ENCODE measurements around the gene MRPL23.

Gene MRPL23

DNA sequence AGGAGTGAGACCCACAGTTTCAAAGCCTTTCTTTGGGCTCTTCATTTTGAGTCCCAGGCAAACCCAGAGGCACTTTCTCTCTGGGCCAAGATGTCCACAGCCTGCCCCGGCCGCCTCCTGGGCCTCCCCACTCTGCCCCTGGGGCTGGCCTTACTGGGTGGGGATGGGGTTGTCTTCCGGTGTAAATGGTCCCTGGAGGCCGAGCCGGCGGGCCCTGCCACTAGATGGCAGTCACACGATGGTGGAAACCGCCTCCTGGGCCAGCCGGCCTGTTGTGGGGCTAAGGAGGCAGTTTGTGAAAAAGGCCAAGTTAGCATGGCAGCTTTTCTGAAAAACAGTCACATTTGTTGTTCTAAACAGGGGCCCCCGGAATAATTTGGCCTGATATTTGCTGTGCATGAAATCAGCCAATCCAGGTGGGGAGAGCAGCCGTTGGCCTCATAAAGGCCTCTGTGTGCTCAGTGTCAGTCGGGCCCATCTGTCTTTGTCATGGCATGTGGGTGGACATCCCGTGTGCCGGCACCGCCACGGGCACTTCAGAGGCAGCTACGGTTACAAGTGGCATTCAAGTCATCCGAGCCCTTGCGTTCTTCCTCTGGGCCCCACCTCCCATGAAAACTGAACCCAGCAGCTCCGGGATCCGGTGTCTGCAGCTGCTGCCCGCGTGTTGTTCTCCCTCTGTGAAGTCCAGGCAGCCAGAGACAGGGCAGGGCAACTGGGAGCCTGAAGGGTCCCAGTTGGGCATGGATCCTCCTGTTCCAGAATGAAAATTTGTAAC lies 6.5 kb downstream of the MRPL23 start:
- no peak for DNase-seq (ENCODE audit: low read depth in 2 of 2)

DNA sequence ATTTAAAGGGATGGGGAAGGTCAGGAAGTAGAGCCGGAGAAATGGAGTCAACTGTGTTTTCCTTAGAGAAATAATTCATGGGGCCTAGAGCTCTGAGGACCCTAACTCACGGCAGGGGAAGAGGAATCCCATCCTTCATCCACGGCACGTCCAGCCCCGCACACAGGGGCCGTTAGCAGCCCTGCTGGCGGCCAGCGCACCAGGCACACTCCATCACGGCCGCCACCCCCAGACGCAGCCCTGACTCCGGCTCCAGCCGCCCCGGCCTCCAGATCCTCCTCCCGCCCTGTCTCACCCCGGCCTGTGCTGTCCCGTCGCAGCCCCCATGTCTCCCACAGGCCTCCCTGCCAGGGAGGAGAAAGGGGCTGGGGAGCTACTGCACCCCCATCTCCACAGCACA lies 11.2 kb downstream of the MRPL23 start:
- DNase-seq (ENCODE audit: low read depth in 2 of 2) = no peak

DNA sequence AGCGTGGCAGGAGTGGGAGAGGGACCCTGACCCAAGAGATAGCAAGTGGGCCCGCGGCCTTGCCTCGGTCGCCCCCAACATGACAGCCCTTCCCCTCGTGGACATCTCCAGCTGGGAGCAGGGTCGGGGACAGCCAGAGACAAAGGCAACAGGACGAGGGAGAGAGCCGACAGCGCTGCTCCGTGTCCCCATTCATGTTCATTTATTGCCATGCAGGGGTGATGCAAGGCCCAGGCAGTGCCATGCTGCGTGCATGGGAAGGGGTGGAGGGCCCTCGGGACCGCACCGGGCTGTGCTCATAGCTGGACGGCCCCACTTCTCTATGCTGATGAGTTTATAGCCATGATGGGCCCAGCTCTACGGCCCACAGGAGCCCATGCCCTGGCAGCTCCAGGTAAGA lies 12.7 kb downstream of the MRPL23 start:
- DNase-seq (ENCODE audit: low read depth in 2 of 2) = no peak

DNA sequence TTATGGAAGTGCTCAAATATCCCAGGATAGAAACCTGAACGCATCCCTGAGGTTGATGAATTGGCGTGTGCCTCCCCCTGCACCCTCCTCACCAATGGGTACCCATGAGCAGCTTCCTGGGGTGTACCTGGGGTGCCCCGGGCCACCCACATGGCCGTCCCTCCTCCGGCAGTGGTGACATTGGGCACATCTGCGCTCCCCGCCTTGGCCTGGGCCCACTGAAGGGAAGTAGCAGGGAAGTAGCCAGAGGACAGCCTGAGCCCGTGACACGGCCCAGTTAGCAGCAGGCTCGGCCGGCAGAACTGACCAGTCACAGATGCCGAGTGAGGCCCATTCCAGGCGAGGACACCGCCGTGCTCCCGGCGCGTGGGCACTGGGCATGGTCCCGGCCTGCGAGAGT lies 16.7 kb downstream of the MRPL23 start:
- no peak for DNase-seq (ENCODE audit: low read depth in 2 of 2)

DNA sequence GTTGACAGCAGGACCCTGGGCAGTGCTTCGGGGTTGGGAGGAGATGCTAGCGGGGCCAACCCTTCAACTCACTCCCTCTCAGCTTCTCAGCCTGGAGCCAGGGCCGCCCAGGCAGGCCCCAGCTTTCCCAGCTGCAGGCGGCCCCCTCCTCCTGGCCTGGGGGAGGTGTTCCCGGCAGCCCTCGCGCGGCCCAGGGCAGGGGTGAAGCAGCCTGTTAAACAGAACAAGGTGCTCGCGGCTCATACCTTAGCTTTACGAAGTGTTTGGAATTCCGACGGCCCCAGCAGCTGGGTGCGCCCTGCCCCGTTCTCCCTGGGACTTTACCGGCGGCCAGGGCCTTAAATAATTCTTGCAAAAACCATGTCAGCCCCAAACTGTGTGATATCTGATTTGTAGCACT lies 17.2 kb downstream of the MRPL23 start:
- DNase-seq (ENCODE audit: low read depth in 2 of 2) = no peak

DNA sequence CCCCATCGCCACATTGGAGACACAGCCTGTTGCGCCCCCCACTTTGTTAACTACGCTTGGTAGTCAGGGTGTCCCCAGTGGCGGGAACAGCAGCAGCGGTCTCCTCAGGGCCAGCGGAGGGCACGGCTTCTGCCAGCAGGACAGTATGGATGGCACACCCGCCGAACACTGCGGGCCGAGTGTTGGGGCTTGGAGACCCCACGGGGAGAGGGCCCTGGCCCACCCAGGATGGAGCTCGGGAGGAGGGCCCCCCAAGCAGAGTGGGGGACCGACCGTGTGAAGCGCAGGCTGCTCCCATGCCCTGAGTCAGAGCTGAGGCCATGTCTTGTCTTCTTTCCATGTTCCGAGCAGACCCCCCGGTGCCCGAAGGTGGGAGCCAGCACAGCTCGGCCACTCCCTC lies 17.8 kb downstream of the MRPL23 start:
- no peak for DNase-seq (ENCODE audit: low read depth in 2 of 2)

DNA sequence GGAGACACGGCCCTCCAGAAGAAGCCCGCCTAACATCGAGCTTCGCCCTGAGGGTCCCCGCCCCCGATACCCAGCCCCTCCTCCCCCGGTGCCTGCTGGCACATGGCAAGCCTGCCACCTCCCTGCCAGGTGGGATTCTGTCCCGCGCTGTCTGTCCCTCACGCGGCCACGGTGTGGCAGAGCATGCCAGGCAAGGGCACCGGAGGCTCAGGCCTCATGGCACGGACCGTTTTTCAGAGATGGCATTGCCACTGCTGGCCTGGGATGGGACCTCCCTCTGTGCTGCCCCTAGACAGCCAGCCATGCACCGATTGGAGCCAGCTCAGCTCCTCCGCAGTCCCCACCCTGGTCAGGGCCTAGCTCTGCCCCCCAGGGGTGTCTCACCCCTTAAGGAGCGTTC lies 19.4 kb downstream of the MRPL23 start:
- DNase-seq (ENCODE audit: low read depth in 2 of 2) = no peak

DNA sequence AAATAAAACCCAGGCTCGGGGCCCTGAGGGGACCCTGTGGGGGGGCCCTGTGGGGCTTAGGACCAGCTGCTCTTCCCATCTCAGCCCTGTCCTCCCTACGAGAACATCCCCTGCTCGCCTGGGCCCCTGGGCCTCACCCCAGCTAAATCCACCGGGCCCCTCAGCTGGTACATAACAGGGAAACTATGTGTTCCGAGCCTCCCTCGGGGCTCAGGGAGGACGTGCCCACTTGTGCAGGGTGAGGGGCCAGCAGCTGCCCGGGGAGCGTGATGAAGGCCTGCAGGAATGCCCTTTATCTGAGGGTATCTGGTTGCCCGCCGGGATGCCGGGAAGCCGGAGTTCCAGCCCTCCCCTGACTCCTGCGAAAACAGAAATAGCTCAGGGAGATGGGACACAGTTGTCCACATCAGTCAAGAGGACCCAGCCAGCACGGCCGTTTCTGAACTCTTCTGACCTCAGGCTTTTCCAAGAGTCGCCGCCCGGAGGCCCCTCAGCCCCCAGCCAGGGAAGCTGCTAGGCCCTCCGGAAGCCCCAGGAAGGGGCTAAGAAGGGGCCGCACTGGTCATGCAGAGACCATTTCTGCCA lies 20.6 kb downstream of the MRPL23 start:
- DNase-seq (ENCODE audit: low read depth in 2 of 2) = no peak

DNA sequence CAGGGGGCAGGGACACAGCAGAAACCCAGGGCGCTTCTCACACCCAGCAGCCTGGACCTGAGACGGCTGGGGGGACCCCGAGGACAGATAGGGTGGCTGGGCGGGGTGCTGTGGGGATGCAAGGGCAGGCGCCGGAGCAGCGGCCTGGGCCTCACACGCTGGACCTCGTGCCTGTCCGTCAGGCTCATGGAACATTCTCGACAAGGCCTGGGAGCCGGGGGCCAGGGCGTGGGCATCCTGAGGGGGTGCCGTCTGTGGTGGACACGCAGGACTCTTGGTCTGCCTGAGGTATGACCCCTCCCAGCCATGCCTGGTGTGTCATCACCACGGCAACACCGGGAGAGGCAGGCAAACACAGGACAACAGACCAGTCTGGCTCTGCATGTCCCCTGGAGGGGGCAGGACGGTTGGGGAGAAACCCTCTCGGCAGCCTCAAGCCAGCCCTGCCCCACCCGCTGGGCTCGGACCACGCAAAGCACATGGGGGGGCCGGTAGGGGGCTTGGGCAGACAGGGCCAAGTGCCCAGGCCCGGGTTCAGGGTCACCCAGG lies 21.4 kb downstream of the MRPL23 start:
- no peak for DNase-seq (ENCODE audit: low read depth in 2 of 2)

DNA sequence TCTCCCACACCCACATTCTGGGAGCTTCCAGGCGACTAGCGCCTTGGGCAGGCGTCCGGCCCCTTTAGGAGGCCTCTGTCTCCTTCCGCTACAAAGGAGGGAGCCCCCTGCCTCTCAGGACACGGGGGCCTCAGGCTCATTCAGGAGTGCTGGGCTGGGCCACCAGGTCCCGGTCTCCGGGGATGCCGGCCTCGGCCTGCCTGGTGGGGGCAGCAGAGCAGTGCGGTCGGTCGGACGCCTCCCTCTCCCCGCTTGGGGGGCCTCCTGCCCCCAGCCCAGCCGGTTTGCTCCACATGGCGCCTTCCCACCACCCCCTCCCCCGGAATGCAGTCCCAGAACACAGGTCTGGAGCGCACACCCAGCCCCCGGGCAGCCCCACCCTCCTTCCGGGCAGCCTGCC lies 21.9 kb downstream of the MRPL23 start:
- DNase-seq (ENCODE audit: low read depth in 2 of 2) = no peak

DNA sequence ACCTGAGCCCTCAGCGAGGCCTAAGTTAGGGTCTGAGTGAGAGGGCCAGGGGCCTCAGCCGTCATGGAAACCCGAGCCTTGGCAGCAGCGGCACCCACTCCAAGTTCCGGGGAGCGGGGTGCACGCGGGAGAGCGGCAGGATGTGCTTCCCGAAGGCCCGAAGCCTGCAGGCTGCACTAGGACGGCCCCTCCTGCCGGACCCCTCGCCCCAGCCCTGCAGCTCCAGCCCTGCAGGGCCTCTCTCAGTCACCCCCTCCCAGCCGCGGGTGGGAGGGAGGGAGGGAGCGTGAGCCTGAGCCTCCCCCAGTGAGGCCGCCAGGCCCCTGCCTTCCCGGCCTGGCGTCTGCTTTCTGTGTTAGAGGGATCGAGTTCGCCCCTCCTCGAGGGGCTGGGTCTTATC lies 22.6 kb downstream of the MRPL23 start:
- DNase-seq (ENCODE audit: low read depth in 2 of 2) = no peak

DNA sequence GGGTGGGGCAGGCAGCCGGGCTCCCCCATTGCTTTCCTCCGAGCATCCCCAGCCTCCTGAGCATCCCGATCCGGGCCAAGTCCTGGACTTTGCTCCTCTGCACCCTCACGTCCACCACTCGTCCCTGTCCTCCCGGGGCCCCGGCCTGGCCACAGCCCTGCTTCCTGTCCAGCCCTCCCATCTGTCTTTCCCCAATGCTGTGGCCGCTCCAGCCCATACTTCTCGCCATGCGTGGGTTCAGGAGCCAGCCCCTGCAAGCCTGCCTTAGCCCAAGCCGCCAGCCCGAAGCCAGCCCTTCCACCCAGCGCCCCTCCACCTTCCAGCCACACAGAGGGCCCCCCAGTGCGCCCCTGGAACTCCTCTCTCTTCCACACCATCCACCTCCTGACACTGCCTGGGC lies 23.8 kb downstream of the MRPL23 start:
- DNase-seq (ENCODE audit: low read depth in 2 of 2) = no peak

DNA sequence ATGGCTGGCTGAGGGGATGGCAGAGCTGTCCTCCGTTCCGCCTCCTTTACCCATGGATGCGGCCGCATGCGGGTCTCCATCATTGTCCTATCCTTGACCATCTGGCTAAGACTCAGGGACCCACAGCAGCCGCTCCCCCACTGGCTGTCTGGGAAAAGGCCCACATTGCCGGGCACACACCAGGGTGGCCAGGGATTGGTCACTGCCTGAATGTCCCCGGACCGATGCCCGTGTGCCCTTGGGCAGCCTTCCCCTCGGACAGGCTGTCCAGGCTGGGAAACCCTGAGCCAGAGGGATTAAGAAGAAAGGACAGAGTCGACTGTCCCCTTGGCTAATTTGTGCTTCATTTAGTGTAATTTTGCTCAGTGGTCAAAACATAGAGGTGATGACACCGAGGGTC lies 28.1 kb downstream of the MRPL23 start:
- no peak for DNase-seq (ENCODE audit: low read depth in 2 of 2)

DNA sequence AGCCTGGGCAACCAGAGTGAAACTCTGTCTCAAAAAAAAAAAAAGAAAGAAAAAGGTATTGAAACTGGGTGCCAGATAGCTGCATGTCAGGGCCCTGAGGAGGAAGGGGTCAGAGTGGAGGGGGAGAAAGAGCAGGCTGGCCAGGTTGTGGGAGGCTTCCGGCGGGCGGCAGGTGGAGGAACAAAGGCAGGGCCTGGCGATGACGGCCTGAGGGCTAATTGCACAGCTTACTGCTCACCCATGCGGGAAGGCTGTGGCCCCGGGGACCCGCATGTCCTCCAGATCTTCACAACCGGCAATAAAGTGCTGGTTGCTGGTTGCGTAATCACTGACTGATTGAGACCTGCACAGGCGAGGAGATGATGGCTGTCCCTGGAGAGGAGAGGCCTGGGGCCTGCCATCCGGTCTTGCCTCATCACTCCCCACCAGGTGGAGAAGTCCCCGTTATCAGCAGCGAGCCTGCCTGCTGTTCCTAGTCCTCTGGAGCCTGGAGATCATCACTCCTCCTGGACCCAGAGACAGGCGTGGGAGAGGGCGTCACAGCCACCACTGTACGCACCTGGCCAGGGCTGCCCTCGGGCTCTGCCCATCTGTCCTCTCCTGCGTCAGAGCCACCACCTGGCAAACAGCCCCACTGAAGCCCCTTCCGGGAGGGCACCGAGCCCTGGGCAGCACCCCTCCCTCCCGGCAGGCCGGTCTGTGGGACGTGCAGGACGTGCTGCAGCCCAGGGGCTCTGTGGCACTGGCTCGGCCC lies 31.8 kb downstream of the MRPL23 start:
- no peak for DNase-seq (ENCODE audit: low read depth in 2 of 2)

DNA sequence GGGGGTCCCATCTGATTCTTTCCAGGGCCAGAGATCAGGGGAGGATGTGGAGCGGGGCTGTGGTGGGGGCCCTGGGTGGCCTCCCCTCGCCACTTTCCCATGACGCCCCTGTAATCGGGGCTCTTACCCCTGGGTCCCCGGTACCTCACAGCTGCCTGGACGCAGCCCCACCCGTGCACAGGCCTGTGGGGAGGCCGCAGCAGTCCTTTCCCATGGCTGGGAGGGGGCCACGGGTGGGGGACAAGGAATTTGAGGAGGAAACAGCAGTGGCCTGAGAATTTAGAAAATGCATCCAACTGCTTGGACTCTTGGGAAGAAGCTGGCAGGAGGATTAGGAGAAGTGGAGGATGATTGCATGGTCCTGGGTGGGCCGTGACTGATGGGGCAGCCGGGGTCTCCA lies 32.5 kb downstream of the MRPL23 start:
- no peak for DNase-seq (ENCODE audit: low read depth in 2 of 2)

DNA sequence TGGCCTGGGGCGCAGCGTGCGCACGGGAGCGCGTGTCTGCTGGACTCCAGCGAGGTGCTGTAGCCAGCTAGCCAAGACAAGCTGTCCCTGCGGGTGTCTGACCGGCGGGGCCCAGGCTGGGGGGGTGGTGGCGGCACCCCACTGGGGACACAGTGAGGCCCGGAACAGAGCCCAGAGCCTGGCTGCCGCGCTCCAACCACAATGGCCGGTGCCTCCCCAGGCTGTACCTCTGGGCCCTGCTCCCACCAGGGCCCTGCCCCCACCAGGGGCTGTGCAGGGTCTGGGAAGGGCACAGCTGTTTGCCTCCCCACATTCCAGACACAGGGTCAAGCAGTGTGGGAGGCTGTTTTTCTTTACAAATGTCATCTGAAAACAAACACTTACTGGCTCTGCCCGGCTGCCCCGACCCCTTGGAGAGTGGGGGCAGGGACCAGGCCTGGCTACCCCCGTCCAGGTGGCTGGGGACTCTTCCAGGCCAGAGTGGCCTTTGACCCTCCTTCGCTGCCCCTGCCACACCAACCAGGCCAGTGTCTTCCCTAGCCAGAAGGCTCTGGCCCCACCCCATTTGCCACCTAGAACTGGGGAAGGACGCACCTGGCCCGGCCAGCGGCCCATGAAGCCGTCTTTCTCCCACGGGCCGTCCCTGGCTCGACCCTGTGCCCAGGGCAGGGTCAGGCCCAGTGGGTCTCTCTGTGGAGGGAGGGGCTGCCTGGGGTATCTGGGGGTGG lies 35.9 kb downstream of the MRPL23 start:
- no peak for DNase-seq (ENCODE audit: low read depth in 2 of 2)

DNA sequence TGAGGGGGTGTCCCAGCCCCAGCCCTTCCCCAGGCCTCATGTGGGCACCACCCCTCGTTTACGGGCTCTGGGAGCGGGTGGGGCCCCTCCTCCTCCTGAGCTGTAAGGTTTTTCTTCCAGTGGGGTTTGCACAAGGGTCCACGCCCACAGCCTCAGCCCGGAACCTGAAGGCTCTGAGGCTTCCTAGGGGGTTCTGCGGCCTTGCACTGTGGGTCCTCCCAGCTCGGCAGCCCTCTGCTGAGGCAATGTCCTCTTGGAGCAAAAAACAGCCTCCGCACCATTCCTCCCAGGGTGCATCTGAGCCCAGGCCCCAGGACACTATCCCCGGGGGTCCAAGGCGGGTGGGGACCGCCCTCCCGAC lies 36.4 kb downstream of the MRPL23 start:
- no peak for DNase-seq (ENCODE audit: low read depth in 2 of 2)

DNA sequence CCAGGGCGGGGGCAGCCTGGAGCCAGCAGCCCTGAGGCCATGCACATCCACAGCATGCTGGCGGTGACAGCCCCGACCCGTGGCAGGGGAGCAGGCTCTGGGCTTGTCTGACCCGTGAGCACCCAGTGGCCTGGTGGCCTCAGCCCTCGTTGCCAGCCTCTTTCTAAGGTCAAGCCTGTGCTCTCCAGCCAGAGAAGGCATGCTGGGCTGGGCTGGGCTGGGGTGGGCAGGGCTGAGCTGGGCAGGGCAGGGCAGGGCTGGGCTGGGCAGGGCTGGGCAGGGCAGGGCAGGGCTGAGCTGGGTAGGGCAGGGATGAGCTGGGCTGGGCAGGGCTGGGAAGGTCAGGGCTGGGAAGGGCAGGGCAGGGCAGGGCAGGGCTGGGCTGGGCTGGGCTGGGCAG lies 39.9 kb downstream of the MRPL23 start:
- no peak for DNase-seq (ENCODE audit: low read depth in 2 of 2)

DNA sequence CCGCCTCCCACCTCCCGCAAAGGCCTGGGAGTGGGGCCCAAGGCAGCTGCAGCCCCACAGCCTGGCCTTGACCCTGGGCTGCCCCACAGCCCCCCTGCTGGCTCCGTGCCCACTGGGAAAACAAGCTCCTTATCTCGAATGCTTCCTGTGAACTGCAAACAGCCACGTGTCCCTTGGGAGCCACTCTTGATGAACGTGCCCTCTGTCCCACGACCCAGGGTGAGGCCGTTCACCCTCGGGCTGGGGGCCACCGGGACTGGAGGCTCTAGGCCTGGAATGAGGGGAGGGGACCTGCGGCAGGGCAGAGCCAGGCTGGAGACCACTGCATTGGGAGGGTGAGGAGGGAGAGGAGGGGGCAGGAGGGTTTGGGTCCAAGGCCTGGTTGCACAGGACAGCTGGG lies 41.0 kb downstream of the MRPL23 start:
- no peak for DNase-seq (ENCODE audit: low read depth in 2 of 2)

DNA sequence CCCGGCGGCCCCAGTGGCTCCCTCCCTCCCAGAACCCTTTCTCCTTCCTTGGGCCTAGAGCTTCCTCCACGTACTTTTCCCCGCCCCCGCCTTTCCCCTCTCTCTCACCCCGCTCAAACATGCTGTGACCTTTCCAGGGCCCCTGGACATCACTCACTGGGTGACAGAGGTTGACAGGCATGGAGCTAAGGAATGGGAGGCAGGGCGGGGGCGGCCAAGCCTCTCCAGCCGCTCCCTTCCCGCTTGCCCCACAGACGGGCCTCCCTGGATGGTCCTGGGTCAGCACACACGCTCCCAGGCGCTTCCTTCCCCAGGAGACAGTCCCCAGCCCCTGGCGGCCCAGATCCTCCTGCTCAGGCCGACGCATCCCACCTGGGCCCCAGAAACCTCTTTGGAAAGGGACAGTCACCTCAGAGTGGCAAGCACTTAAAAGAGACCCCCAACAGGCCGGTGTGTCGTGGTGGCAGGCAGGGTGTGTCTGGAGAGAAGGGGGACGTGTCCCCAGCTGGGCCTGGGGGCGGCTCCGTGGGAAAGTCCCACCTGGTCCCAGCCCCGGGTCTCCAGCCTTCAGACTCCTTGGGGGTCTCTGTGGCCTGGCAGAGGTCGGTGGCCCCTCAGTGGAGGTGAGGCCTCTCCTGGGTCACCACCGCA lies 41.7 kb downstream of the MRPL23 start:
- no peak for DNase-seq (ENCODE audit: low read depth in 2 of 2)

DNA sequence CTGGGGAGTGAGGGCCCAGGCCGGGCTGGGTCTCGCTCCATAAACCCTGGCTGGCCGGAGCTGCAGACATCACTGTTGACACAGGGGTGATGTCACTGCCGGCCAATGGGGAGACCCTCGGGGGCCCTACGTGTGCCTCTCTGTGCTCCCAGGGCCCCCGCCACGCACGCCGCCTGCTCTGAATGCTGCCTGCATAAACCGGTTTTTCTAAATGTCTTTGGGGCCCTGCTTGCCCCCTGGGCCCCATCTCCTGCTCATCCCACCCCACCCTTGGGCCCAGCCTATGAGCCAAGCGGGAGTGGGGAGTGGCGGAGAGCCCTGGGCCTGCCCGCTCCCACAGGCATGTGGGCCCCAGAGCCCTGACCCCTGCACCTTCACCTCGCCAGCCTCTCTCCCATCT lies 42.8 kb downstream of the MRPL23 start:
- DNase-seq (ENCODE audit: low read depth in 2 of 2) = no peak
